Lower leg skin (tissue), 3 donors: ENCODE results near the gene SLC25A33.

Experiments
- POLR2A ChIP-seq, 2 donors: fragments of 450-650 bp; IDR thresholded peaks; one replicate each; pipeline ENCODE4 v1.6.1; 2016 to 2017; ENCODE audit warnings: antibody characterized with exemption in 2 of 2, mild to moderate bottlenecking in 1 of 2, moderate library complexity in 1 of 2
- TF ChIP-seq, protein P1 (sequence below), 3 donors: fragments of 450-650 bp; IDR thresholded peaks; one replicate each; pipeline ENCODE4 v1.5.1; 2016; ENCODE audit warnings: antibody characterized with exemption in 3 of 3, mild to moderate bottlenecking in 3 of 3, moderate library complexity in 2 of 3

DNA sequence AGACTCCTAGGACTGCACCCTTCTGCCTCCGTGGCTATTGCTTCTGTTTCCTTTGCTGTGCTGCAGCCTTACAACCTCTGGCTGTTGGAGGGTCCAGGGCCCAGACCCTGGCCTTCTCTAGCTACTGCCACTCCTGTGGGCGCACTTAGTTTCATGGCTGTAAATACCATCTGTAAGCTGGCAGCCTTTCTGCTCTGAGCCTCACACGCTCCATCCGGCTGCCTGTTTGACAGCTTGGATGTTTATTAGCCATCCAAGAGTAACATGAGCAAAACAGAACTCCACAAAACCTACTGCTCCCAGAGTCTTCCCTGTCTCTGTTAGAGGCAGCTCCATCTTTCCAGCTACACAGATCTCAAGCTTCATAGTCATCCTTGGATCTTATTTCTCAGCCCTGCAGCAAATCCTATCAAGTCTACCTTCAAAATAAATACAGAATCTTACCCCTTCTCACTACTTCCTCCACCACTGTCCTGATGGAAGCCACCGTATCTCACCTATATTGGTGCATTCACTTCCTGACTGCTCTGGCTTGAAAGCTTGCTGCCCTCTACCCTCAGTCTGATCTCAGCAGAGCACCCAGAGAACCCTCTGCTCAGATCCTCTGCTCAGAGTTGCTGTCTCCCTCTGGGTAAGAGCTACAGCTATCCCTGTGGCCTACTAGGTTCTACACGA is 19.1 kb downstream of the SLC25A33 start:
- TF ChIP-seq, protein P1, sequence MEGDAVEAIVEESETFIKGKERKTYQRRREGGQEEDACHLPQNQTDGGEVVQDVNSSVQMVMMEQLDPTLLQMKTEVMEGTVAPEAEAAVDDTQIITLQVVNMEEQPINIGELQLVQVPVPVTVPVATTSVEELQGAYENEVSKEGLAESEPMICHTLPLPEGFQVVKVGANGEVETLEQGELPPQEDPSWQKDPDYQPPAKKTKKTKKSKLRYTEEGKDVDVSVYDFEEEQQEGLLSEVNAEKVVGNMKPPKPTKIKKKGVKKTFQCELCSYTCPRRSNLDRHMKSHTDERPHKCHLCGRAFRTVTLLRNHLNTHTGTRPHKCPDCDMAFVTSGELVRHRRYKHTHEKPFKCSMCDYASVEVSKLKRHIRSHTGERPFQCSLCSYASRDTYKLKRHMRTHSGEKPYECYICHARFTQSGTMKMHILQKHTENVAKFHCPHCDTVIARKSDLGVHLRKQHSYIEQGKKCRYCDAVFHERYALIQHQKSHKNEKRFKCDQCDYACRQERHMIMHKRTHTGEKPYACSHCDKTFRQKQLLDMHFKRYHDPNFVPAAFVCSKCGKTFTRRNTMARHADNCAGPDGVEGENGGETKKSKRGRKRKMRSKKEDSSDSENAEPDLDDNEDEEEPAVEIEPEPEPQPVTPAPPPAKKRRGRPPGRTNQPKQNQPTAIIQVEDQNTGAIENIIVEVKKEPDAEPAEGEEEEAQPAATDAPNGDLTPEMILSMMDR (IDR thresholded peaks at IDR 0.05) = no peak
- no peak for TF ChIP-seq POLR2A (IDR thresholded peaks at IDR 0.05)
